ENCODE data around the gene PTPRN.

Gene PTPRN

DNA sequence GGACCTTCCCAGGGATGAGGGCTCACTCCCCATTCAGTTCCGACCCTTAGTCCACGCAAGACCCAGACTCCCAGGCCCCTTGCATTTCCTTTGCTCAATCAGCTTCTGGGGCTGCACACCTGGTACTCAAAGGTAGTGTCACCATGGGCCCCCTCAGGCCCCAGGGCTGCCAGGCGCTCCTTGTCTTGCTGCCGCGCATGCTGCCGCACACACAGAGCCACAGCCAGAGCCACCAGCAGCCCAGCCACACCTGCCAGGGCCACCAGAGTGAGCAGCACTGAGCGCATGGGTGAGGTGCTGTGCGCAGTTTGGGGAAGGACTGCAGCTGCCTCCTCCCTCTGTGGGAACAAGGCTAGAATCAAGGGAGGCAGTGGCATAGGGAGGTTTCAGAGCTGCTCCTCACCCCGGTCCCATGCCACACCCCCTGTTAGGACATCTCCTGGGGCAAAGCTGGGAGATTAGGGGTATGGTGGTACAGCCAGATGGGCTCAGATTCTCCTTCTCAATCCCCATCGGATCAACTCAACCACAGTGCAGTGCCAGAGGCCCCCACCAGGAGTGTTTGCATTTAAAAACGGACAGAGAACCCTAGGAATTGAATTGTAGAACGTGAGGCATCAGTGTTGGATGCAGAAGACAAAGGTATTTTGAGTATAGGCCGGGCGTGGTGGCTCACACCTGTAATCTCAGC, 11.3 kb downstream of the PTPRN start:
- no CpG with 5 or more reads among the region's 14 CpGs for WGBS (ENCODE audit: extremely low coverage, insufficient coverage, low lambda C conversion rate)

DNA sequence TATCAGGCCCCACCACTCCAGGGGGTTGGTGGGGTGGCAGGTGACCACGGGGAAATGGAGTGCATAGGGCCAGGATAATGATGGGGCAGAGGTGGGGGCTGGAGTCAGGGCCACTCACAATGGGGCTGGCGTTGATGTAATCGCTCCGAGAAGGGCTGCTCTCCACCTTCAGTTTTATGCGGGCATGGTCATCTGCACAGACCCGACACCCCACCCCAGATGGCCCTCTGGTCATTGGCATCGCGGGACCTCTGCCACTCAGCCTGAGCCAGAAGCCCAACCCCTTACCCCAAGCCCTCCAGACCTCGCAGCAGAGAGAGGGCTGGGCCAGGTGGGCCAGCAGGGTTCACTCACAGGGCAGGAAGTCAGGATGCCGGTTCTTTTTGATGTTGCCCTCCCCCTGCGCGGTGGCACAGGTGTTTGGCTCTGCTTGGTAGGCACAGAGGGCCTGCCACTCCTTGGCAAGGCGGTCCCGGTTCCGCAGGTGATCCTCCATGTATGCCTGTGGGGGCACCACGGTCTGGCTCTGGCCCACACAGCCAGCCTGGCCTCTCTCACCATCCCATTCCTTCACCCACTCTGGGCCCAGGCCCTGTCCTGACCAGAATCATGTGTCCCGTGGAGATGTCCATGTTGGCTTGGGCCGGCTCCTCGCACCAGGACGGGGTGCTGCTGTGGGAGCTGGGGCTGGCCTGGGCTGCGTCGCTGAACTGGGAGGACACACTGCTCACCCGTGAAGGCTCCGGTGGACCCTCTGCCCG, 12.4 kb downstream of the PTPRN start:
- no CpG with 5 or more reads among the region's 25 CpGs for WGBS (ENCODE audit: extremely low coverage, insufficient coverage, low lambda C conversion rate)

More for the DNA sequence above, 11.3 kb downstream of the PTPRN start:
- H3K79me2 ChIP-seq (ENCODE audit: control insufficient read depth, insufficient read depth, low read length), result no peaks in the 10 kb centered on the region
- no peak overlapping the region for H2BK15ac ChIP-seq (replicated peaks; ENCODE audit: low read depth)
- H4K5ac ChIP-seq (ENCODE audit: low read length), result no peak overlapping the region
- no peak for DNase-seq
- H3K23ac ChIP-seq (ENCODE audit: low read length), result no peak overlapping the region
- no peak overlapping the region for H3K4ac ChIP-seq (ENCODE audit: low read depth, low read length)
- H3K36me3 ChIP-seq (ENCODE audit: control insufficient read depth, insufficient read depth, low read length), result no peaks in the 10 kb centered on the region
- no peak overlapping the region for H4K8ac ChIP-seq (ENCODE audit: low read depth, low read length)
- no peak overlapping the region for H2BK120ac ChIP-seq (ENCODE audit: low read depth, low read length)
- H3K4me1 ChIP-seq (ENCODE audit: control insufficient read depth, low read depth, low read length), result no peaks in the 10 kb centered on the region
- H2AK5ac ChIP-seq (ENCODE audit: low read length), result no peak overlapping the region
- H3K79me1 ChIP-seq (ENCODE audit: low read length), result no peaks in the 10 kb centered on the region
- H3K27ac ChIP-seq (ENCODE audit: low read depth, low read length), result no peak overlapping the region
- no peak overlapping the region for H3K56ac ChIP-seq (ENCODE audit: low read length)
- H3K18ac ChIP-seq (ENCODE audit: low read length), result no peak overlapping the region
- no peak overlapping the region for H3K9ac ChIP-seq (ENCODE audit: low read length)
- no peak overlapping the region for H3K4me3 ChIP-seq (ENCODE audit: low read length)
- no peak overlapping the region for H3K4me2 ChIP-seq (ENCODE audit: low read length)
- no peaks in the 10 kb centered on the region for H3K27me3 ChIP-seq (ENCODE audit: insufficient read depth, low read length, poor library complexity)
- H2BK5ac ChIP-seq (ENCODE audit: low read length), result no peak overlapping the region

DNA sequence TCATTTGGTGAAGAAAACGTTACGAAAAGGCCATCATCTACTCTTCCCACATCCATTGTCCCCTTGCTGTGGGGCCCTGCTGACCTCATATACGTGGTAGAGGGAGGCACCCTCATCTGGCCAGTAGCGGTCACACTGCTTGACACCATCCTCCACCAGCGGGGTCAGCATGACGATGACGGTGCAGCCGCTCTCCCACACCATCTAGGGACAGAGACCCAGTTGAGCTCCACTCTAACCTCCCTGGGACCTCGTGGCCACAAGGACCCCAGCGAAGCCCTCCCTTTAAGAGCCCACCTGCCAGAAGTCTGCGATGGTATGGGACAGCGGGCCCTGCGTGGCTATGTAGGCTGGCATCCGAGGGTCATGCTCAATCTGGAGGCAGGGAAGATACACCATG, 13.1 kb downstream of the PTPRN start:
- Histone ChIP-seq H3K4me3 (ENCODE audit: low read length) (no peak overlapping the region), H2BK120ac (ENCODE audit: low read depth, low read length) (no peak overlapping the region), H3K4ac (ENCODE audit: low read depth, low read length) (no peak overlapping the region), H3K9ac (ENCODE audit: low read length) (no peak overlapping the region), H3K18ac (ENCODE audit: low read length) (no peak overlapping the region), H2BK15ac (replicated peaks; ENCODE audit: low read depth) (no peak overlapping the region), H3K36me3 (ENCODE audit: control insufficient read depth, insufficient read depth, low read length) (no peaks in the 10 kb centered on the region), H3K4me1 (ENCODE audit: control insufficient read depth, low read depth, low read length) (no peaks in the 10 kb centered on the region), H3K23ac (ENCODE audit: low read length) (no peak overlapping the region), H3K4me2 (ENCODE audit: low read length) (no peak overlapping the region), H3K79me2 (ENCODE audit: control insufficient read depth, insufficient read depth, low read length) (no peaks in the 10 kb centered on the region), H3K79me1 (ENCODE audit: low read length) (no peaks in the 10 kb centered on the region), H3K27me3 (ENCODE audit: insufficient read depth, low read length, poor library complexity) (no peaks in the 10 kb centered on the region), H2AK5ac (ENCODE audit: low read length) (no peak overlapping the region), H2BK5ac (ENCODE audit: low read length) (no peak overlapping the region), H3K27ac (ENCODE audit: low read depth, low read length) (no peak overlapping the region), H4K5ac (ENCODE audit: low read length) (no peak overlapping the region), H4K8ac (ENCODE audit: low read depth, low read length) (no peak overlapping the region), H3K56ac (ENCODE audit: low read length) (no peak overlapping the region)
- WGBS (ENCODE audit: extremely low coverage, insufficient coverage, low lambda C conversion rate), result no CpG with 5 or more reads among the region's 14 CpGs
- DNase-seq, result no peak

More for the DNA sequence above, 12.4 kb downstream of the PTPRN start:
- Histone ChIP-seq H3K27ac (ENCODE audit: low read depth, low read length) (no peak overlapping the region), H3K4me2 (ENCODE audit: low read length) (no peak overlapping the region), H3K23ac (ENCODE audit: low read length) (no peak overlapping the region), H3K4me1 (ENCODE audit: control insufficient read depth, low read depth, low read length) (no peaks in the 10 kb centered on the region), H4K5ac (ENCODE audit: low read length) (no peak overlapping the region), H2BK120ac (ENCODE audit: low read depth, low read length) (no peak overlapping the region), H3K79me1 (ENCODE audit: low read length) (no peaks in the 10 kb centered on the region), H3K27me3 (ENCODE audit: insufficient read depth, low read length, poor library complexity) (no peaks in the 10 kb centered on the region), H2BK5ac (ENCODE audit: low read length) (no peak overlapping the region), H3K18ac (ENCODE audit: low read length) (no peak overlapping the region), H3K9ac (ENCODE audit: low read length) (no peak overlapping the region), H3K4me3 (ENCODE audit: low read length) (no peak overlapping the region), H3K79me2 (ENCODE audit: control insufficient read depth, insufficient read depth, low read length) (no peaks in the 10 kb centered on the region), H3K4ac (ENCODE audit: low read depth, low read length) (no peak overlapping the region), H2AK5ac (ENCODE audit: low read length) (no peak overlapping the region), H4K8ac (ENCODE audit: low read depth, low read length) (no peak overlapping the region), H3K56ac (ENCODE audit: low read length) (no peak overlapping the region), H3K36me3 (ENCODE audit: control insufficient read depth, insufficient read depth, low read length) (no peaks in the 10 kb centered on the region), H2BK15ac (replicated peaks; ENCODE audit: low read depth) (no peak overlapping the region)
- no peak for DNase-seq

DNA sequence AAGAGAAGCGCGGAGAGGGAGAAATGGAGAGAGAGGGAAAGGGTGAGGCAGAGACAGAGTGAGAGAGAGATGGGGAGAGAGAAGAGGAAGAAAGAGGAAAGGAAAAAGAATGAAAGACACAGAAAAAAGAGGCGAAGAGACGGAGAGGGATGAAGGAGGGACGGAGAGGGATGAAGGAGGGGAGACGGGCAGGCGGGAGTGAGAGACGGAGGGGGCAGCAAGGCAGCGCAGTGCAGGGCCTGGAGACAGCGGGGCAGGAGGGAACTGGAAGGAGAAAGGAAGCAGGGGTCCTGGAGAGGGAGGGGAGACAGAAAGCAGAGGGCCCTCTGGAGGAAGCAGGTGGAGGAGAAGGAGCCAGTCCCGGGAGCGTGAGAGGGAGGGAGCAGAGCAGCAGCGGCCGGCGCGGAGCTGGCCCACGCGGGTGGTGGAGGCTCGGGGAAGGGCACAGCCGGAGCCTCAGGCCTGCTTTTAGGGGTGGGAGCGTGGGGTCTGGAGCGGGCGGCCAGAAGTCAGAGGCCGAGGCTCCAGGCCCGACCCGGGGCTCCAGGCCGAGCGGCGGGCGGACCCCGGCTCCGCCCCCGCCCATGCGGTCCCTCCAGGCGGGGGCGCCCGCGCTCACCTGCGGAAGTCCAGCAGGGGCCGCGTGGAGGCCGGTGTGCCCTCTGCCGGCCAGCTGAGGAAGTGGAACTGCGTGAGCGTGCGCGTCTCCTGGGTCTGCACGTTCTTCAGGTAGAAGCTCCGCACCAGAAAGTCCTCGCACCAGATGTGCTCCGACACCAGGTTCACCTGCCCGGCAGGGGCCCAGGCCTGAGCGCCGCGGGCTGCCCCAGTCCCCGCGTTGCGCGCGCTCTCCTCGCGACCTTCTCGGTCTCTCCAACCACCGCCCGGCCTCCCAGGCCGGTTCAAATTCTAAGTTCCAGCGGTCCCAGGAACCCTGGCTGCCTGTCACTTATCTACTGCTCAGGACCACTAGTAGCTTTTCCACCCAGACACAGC, 14.5 kb downstream of the PTPRN start:
- no CpG with 5 or more reads among the region's 67 CpGs for WGBS (ENCODE audit: extremely low coverage, insufficient coverage, low lambda C conversion rate)

DNA sequence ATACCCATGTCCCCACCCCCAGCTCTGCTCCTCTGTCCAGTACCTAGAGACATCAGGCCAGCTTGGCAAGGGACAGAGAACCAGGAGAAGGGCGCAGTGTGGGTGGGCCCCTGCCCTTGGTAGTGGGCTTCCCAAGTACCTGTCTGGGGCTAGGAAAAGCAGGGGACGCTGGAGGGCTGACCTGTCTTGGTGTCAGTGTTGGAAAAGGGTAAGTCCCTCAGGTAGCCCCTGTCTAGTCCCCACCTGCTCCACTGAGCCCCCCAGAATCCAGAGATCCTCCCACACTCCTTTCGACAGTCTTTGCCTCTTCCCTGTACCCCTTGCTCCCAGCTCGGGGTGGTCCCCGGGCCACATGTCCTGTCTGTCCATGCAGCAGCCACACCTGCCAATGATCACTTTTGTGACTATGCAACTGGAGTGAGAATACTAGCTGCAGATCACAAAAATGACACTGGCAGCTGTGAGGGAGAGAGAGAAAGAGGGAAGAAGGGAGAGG, 15.4 kb downstream of the PTPRN start:
- H3K27ac ChIP-seq (ENCODE audit: low read depth, low read length), result no peak overlapping the region
- H3K23ac ChIP-seq (ENCODE audit: low read length), result no peak overlapping the region
- no peak overlapping the region for H3K9ac ChIP-seq (ENCODE audit: low read length)
- no peak overlapping the region for H2BK5ac ChIP-seq (ENCODE audit: low read length)
- H3K18ac ChIP-seq (ENCODE audit: low read length), result no peak overlapping the region
- H3K4me2 ChIP-seq (ENCODE audit: low read length), result no peak overlapping the region
- H2AK5ac ChIP-seq (ENCODE audit: low read length), result no peak overlapping the region
- no peaks in the 10 kb centered on the region for H3K4me1 ChIP-seq (ENCODE audit: control insufficient read depth, low read depth, low read length)
- no peaks in the 10 kb centered on the region for H3K36me3 ChIP-seq (ENCODE audit: control insufficient read depth, insufficient read depth, low read length)
- H3K4ac ChIP-seq (ENCODE audit: low read depth, low read length), result no peak overlapping the region
- no peak overlapping the region for H4K8ac ChIP-seq (ENCODE audit: low read depth, low read length)
- H2BK120ac ChIP-seq (ENCODE audit: low read depth, low read length), result no peak overlapping the region
- H3K79me1 ChIP-seq (ENCODE audit: low read length), result no peaks in the 10 kb centered on the region
- H2BK15ac ChIP-seq (replicated peaks; ENCODE audit: low read depth), result no peak overlapping the region
- no peaks in the 10 kb centered on the region for H3K27me3 ChIP-seq (ENCODE audit: insufficient read depth, low read length, poor library complexity)
- no CpG with 5 or more reads among the region's 5 CpGs for WGBS (ENCODE audit: extremely low coverage, insufficient coverage, low lambda C conversion rate)
- H4K5ac ChIP-seq (ENCODE audit: low read length), result no peak overlapping the region
- no peak for DNase-seq
- no peak overlapping the region for H3K4me3 ChIP-seq (ENCODE audit: low read length)
- peak overlapping the region; percentile 95 for H3K56ac ChIP-seq (ENCODE audit: low read length)
- no peaks in the 10 kb centered on the region for H3K79me2 ChIP-seq (ENCODE audit: control insufficient read depth, insufficient read depth, low read length)

More for the DNA sequence above, 14.5 kb downstream of the PTPRN start:
- peak overlapping the region; percentile 61 for H3K18ac ChIP-seq (ENCODE audit: low read length)
- no peak overlapping the region for H2AK5ac ChIP-seq (ENCODE audit: low read length)
- no peak overlapping the region for H2BK15ac ChIP-seq (replicated peaks; ENCODE audit: low read depth)
- H3K9ac ChIP-seq (ENCODE audit: low read length), result peak overlapping the region; percentile 81
- H2BK120ac ChIP-seq (ENCODE audit: low read depth, low read length), result no peak overlapping the region
- H3K4me1 ChIP-seq (ENCODE audit: control insufficient read depth, low read depth, low read length), result no peaks in the 10 kb centered on the region
- H2BK5ac ChIP-seq (ENCODE audit: low read length), result no peak overlapping the region
- no peak overlapping the region for H4K5ac ChIP-seq (ENCODE audit: low read length)
- no peaks in the 10 kb centered on the region for H3K79me1 ChIP-seq (ENCODE audit: low read length)
- peak; percentile 93 for DNase-seq
- peak overlapping the region; percentile 34 for H3K4me2 ChIP-seq (ENCODE audit: low read length)
- no peaks in the 10 kb centered on the region for H3K36me3 ChIP-seq (ENCODE audit: control insufficient read depth, insufficient read depth, low read length)
- H3K56ac ChIP-seq (ENCODE audit: low read length), result peak overlapping the region; percentile 95
- H3K4me3 ChIP-seq (ENCODE audit: low read length), result peak overlapping the region; percentile 63
- no peaks in the 10 kb centered on the region for H3K27me3 ChIP-seq (ENCODE audit: insufficient read depth, low read length, poor library complexity)
- no peak overlapping the region for H4K8ac ChIP-seq (ENCODE audit: low read depth, low read length)
- H3K79me2 ChIP-seq (ENCODE audit: control insufficient read depth, insufficient read depth, low read length), result no peaks in the 10 kb centered on the region
- H3K27ac ChIP-seq (ENCODE audit: low read depth, low read length), result no peak overlapping the region
- peak overlapping the region; percentile 90 for H3K23ac ChIP-seq (ENCODE audit: low read length)
- no peak overlapping the region for H3K4ac ChIP-seq (ENCODE audit: low read depth, low read length)

All from mesendoderm (in vitro differentiated cells).